HepG2 (cell line): ENCODE data around the gene TUBB3. TPM values are rescaled to one million over a fixed set of nuclear protein-coding genes. Genes with fewer than 3 reads are reported as not detected.
A peak's percentile ranks its signal among the peaks of the same experiment; 100 is the strongest.

Experiments used
- AGO1 ChIP-seq: fragments of 200-400 bp; formaldehyde crosslinking; IDR thresholded peaks from 2 replicates; pipeline ENCODE4 v1.6.1; 2017; ENCODE audit warnings: mild to moderate bottlenecking, low read depth, low read length, moderate library complexity; ENCODE audit not compliant: poor library complexity, severe bottlenecking
- ARNT2 ChIP-seq: sonication (generic); formaldehyde crosslinking; IDR thresholded peaks from 2 replicates; pipeline ENCODE4 v1.8.0; 2022; ENCODE audit warnings: mild to moderate bottlenecking, low read depth, missing genetic modification reagents, moderate library complexity
- BORCS8-MEF2B ChIP-seq: sonication (generic); formaldehyde crosslinking; IDR thresholded peaks from 2 replicates; pipeline ENCODE4 v1.8.0; 2022; ENCODE audit warnings: mild to moderate bottlenecking, missing genetic modification reagents
- EED ChIP-seq: sonication (generic); formaldehyde crosslinking; IDR thresholded peaks from 2 replicates; pipeline ENCODE4 v1.5.0; 2020; ENCODE audit warnings: mild to moderate bottlenecking, missing genetic modification reagents
- HIVEP1 ChIP-seq: sonication (generic); formaldehyde crosslinking; IDR thresholded peaks from 2 replicates; pipeline ENCODE4 v1.4.0; 2020; ENCODE audit warnings: mild to moderate bottlenecking, missing genetic modification reagents
- MAZ ChIP-seq, 2 experiments: sonication (generic) in 1 of 2; formaldehyde crosslinking in 1 of 2; IDR thresholded peaks; 2 replicates each; pipeline versions ENCODE4 v1.5.0 to v1.6.1; 2012 to 2020; ENCODE audit warnings: low read depth in 2 of 2, mild to moderate bottlenecking in 2 of 2, borderline replicate concordance in 1 of 2, improper control_type of control experiment in 1 of 2, low read length in 1 of 2, missing genetic modification reagents in 1 of 2, moderate library complexity in 1 of 2
- MEIS1 ChIP-seq: sonication (generic); formaldehyde crosslinking; IDR thresholded peaks from 2 replicates; pipeline ENCODE4 v1.9.0; 2021; ENCODE audit warnings: mild to moderate bottlenecking, missing genetic modification reagents, moderate library complexity, borderline replicate concordance
- TFDP2 ChIP-seq: sonication (generic); formaldehyde crosslinking; IDR thresholded peaks from 2 replicates; pipeline ENCODE4 v1.4.0; 2020; ENCODE audit warnings: missing genetic modification reagents
- ZBTB40 ChIP-seq, 2 experiments: fragments of 450-650 bp in 1 of 2; sonication (generic) in 1 of 2; formaldehyde crosslinking in 1 of 2; IDR thresholded peaks; 2 replicates each; pipeline versions ENCODE4 v1.6.1 to v1.8.0; 2016 to 2022; ENCODE audit warnings: antibody characterized with exemption in 1 of 2, mild to moderate bottlenecking in 1 of 2, missing genetic modification reagents in 1 of 2
- ZNF33A ChIP-seq: sonication (generic); formaldehyde crosslinking; IDR thresholded peaks from 2 replicates; pipeline ENCODE4 v1.5.1; 2020; ENCODE audit warnings: missing genetic modification reagents, mild to moderate bottlenecking, moderate library complexity, borderline replicate concordance
- ZNF720 ChIP-seq: sonication (generic); formaldehyde crosslinking; IDR thresholded peaks from 2 replicates; pipeline ENCODE4 v1.4.0; 2020; ENCODE audit warnings: missing genetic modification reagents
- ZZZ3 ChIP-seq: sonication (generic); formaldehyde crosslinking; IDR thresholded peaks from 2 replicates; pipeline ENCODE4 v1.4.0; 2020; ENCODE audit warnings: missing genetic modification reagents, mild to moderate bottlenecking, borderline replicate concordance
- polyA plus RNA-seq, 8 experiments: library from polyadenylated mRNA; depleted of rRNA in 3 of 8; stranded (reverse) in 7 of 8; unstranded in 1 of 8; fragments of >200 nt; fragmentation: Illumina TruSeq in 4 of 8; extraction: Trizol in 4 of 8; gene quantifications; 2 replicates each; pipeline versions ENCODE4 v1.2.1 to v1.2.3, GENCODE V29; 2011 to 2016; ENCODE audit warnings: low read depth in 4 of 8, missing spikeins in 1 of 8, mixed read lengths in 1 of 8; ENCODE audit not compliant: insufficient read depth in 1 of 8
- total RNA-seq, 5 experiments: library from RNA; depleted of rRNA; stranded (reverse); fragments of >200 nt; fragmentation: Illumina TruSeq; extraction: Trizol; gene quantifications; 2 replicates each; pipeline ENCODE4 v1.2.3, GENCODE V29; 2016; ENCODE audit warnings: low read depth in 1 of 5
- TF ChIP-seq, protein P1 (sequence below): sonication (generic); formaldehyde crosslinking; conservative IDR thresholded peaks from 2 replicates; pipeline ENCODE4 v1.8.1; 2023; ENCODE audit warnings: missing genetic modification reagents

The TUBB3 gene
- total and polyA plus RNA-seq, 2 of the 13 experiments (the other 11 are each of a cell fraction or from before 2014, with no cell fraction given) = 110 to 185 TPM

GRCh38 chr16:89915303-89916232, 7.6 kb upstream of the TUBB3 start (continued):
- TF ChIP-seq TFDP2 (CRISPR knock-in tag) (peak; percentile 63; the same call in 1 of the 2 replicates), ZNF720 (CRISPR knock-in tag) (no peak), MEIS1 (peak; percentile 48; the same call in 1 of the 2 replicates), ARNT2 (CRISPR knock-in tag) (peak; percentile 92), HIVEP1 (CRISPR knock-in tag) (peak; percentile 89), MAZ (IDR thresholded peaks at IDR 0.05; ENCODE audit: borderline replicate concordance, low read depth, low read length) (no peak), MAZ (CRISPR knock-in tag; IDR thresholded peaks at IDR 0.05; ENCODE audit: low read depth) (peak; percentile 83), ZZZ3 (CRISPR knock-in tag) (peak; percentile 52; the same call in 1 of the 2 replicates), ZBTB40 (IDR thresholded peaks at IDR 0.05) (no peak), ZBTB40 (CRISPR knock-in tag; IDR thresholded peaks at IDR 0.05) (peak; percentile 69), BORCS8-MEF2B (peak; percentile 89), ZNF33A (CRISPR knock-in tag) (no peak), EED (CRISPR knock-in tag) (peak; percentile 53; the same call in 1 of the 2 replicates), AGO1 (peak; percentile 88)
- TF ChIP-seq, protein P1, sequence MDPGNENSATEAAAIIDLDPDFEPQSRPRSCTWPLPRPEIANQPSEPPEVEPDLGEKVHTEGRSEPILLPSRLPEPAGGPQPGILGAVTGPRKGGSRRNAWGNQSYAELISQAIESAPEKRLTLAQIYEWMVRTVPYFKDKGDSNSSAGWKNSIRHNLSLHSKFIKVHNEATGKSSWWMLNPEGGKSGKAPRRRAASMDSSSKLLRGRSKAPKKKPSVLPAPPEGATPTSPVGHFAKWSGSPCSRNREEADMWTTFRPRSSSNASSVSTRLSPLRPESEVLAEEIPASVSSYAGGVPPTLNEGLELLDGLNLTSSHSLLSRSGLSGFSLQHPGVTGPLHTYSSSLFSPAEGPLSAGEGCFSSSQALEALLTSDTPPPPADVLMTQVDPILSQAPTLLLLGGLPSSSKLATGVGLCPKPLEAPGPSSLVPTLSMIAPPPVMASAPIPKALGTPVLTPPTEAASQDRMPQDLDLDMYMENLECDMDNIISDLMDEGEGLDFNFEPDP = no peak
